ENCODE data around the gene CFAP92. TPM values are rescaled to one million over a fixed set of nuclear protein-coding genes. Genes with fewer than 3 reads are reported as not detected.

The CFAP92 gene
- total RNA-seq, 1 experiment from 2014 or later = 0.16 TPM

DNA sequence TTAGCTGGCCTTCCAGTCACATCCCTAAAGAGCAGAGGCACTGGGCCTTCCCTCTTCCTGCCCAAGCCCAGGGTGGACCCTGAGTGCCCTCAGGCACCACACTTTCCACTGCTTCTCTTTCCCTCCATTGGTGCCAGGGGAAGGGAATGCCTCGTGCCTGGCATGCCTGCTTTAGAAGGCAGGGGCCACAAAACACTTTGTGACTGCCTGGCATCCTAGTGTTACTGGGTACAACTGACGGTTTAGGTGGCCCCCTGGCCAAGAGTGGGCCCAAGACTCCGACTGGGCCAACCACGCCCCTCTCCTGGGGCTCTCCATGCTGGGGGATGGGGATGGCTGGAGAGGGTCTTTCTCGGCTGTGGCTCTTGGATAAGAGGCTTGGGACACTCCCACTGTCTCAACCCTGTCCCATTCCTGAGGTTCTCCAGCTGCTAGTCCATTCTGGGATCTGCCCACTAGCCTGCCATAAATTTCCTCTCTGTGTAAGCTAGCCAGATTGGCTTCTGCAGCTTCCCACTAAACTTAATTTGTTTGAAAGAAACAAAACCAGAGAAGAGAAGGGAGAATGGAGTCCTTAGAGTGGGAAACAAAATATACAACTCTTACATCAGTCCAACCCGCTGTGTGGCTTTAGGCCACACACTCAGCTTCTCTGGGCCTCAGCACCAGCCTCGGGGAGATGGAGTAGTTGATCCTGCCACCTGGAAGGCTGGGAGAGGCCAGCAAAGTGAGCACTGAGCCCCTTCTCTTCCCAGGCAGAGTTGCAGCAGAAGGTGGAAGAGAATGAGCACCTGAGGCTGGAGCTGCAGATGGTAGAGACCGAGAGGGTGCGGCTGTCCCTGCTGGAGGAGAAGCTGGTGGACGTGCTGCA lies 42.6 kb upstream of the CFAP92 start:
- Mint-ChIP-seq H3K9me3 (ENCODE audit: unreplicated experiment) (no peaks in the 10 kb centered on the region), H3K4me1 (ENCODE audit: insufficient read depth, unreplicated experiment) (no peaks in the 10 kb centered on the region), H3K27ac (ENCODE audit: low read depth, unreplicated experiment) (no peak overlapping the region), H3K36me3 (ENCODE audit: insufficient read depth, unreplicated experiment) (peaks cover 12% of the 10 kb centered on the region), H3K27me3 (ENCODE audit: insufficient read depth, unreplicated experiment) (no peaks in the 10 kb centered on the region), H3K4me3 (ENCODE audit: unreplicated experiment) (no peak overlapping the region)
- ChIA-PET POLR2A (no interaction called here), CTCF (interaction anchor here (0.6 to 3.9 kb wide), 2 partner anchors 10 to 17 kb away, joined by 3 to 22 read pairs; no protein-coding TSS in a partner anchor)
- TF ChIP-seq, protein P1, sequence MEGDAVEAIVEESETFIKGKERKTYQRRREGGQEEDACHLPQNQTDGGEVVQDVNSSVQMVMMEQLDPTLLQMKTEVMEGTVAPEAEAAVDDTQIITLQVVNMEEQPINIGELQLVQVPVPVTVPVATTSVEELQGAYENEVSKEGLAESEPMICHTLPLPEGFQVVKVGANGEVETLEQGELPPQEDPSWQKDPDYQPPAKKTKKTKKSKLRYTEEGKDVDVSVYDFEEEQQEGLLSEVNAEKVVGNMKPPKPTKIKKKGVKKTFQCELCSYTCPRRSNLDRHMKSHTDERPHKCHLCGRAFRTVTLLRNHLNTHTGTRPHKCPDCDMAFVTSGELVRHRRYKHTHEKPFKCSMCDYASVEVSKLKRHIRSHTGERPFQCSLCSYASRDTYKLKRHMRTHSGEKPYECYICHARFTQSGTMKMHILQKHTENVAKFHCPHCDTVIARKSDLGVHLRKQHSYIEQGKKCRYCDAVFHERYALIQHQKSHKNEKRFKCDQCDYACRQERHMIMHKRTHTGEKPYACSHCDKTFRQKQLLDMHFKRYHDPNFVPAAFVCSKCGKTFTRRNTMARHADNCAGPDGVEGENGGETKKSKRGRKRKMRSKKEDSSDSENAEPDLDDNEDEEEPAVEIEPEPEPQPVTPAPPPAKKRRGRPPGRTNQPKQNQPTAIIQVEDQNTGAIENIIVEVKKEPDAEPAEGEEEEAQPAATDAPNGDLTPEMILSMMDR (IDR thresholded peaks at IDR 0.05; ENCODE audit: unreplicated experiment) = no peak
- no TSS peak for BruUV-seq (replicated peaks)
- intact Hi-C loops (cut with micrococcal nuclease) = no loop called here
- no peak for DNase-seq (ENCODE audit: unreplicated experiment)

- H3K27me3 Mint-ChIP-seq (ENCODE audit: insufficient read depth, unreplicated experiment) = no peaks in the 10 kb centered on the region
- BruUV-seq (replicated peaks) = no TSS peak
- intact Hi-C loops (cut with micrococcal nuclease) = no loop called here
- no peak overlapping the region for H3K4me3 Mint-ChIP-seq (ENCODE audit: unreplicated experiment)
- POLR2A ChIA-PET = no interaction called here
- CTCF ChIA-PET = interaction anchor here (0.6 to 3.9 kb wide), 3 partner anchors 9 to 65 kb away, joined by 3 to 22 read pairs (median 3); no protein-coding TSS in a partner anchor
- H3K9me3 Mint-ChIP-seq (ENCODE audit: unreplicated experiment) = no peaks in the 10 kb centered on the region
- TF ChIP-seq, protein P1 (IDR thresholded peaks at IDR 0.05; ENCODE audit: unreplicated experiment) = no peak
- no peaks in the 10 kb centered on the region for H3K4me1 Mint-ChIP-seq (ENCODE audit: insufficient read depth, unreplicated experiment)
- no peak overlapping the region for H3K27ac Mint-ChIP-seq (ENCODE audit: low read depth, unreplicated experiment)
- peaks cover 12% of the 10 kb centered on the region for H3K36me3 Mint-ChIP-seq (ENCODE audit: insufficient read depth, unreplicated experiment)
- DNase-seq (ENCODE audit: unreplicated experiment) = no peak
Observed at GRCh38 chr3:129035360-129036221, 41.7 kb upstream of the CFAP92 start.

- no peak overlapping the region for H3K27ac Mint-ChIP-seq (ENCODE audit: low read depth, unreplicated experiment)
- H3K9me3 Mint-ChIP-seq (ENCODE audit: unreplicated experiment) = no peaks in the 10 kb centered on the region
- no TSS peak for BruUV-seq (replicated peaks)
- no peaks in the 10 kb centered on the region for H3K4me1 Mint-ChIP-seq (ENCODE audit: insufficient read depth, unreplicated experiment)
- DNase-seq (ENCODE audit: unreplicated experiment) = no peak
- H3K36me3 Mint-ChIP-seq (ENCODE audit: insufficient read depth, unreplicated experiment) = peaks cover 12% of the 10 kb centered on the region
- TF ChIP-seq, protein P1 (IDR thresholded peaks at IDR 0.05; ENCODE audit: unreplicated experiment) = no peak
- ChIA-PET CTCF (interaction anchor here (0.6 to 0.9 kb wide), 2 partner anchors 9 to 64 kb away, joined by 4 to 5 read pairs; no protein-coding TSS in a partner anchor), POLR2A (no interaction called here)
- no peak overlapping the region for H3K4me3 Mint-ChIP-seq (ENCODE audit: unreplicated experiment)
- no peaks in the 10 kb centered on the region for H3K27me3 Mint-ChIP-seq (ENCODE audit: insufficient read depth, unreplicated experiment)
- intact Hi-C loops (cut with micrococcal nuclease) = no loop called here
Observed at GRCh38 chr3:129034642-129035041, 40.8 kb upstream of the CFAP92 start.
